HT-29 (cell line): Measurements from ENCODE around the gene MACROD1. TPM values are rescaled to one million over a fixed set of nuclear protein-coding genes. Genes with fewer than 3 reads are reported as not detected.

Experiments
- DNase-seq: peaks from one replicate; pipeline ENCODE4 v3.0.0-alpha.2; 2015; ENCODE audit warnings: low spot score
- total RNA-seq: library from RNA; depleted of rRNA; stranded (reverse); fragments of >200 nt; shearing (Covaris generic); gene quantifications from 2 replicates; pipeline ENCODE4 v1.2.3, GENCODE V29; 2014

MACROD1 gene
- total RNA-seq, 1 experiment from 2014 or later = 226 TPM

DNA sequence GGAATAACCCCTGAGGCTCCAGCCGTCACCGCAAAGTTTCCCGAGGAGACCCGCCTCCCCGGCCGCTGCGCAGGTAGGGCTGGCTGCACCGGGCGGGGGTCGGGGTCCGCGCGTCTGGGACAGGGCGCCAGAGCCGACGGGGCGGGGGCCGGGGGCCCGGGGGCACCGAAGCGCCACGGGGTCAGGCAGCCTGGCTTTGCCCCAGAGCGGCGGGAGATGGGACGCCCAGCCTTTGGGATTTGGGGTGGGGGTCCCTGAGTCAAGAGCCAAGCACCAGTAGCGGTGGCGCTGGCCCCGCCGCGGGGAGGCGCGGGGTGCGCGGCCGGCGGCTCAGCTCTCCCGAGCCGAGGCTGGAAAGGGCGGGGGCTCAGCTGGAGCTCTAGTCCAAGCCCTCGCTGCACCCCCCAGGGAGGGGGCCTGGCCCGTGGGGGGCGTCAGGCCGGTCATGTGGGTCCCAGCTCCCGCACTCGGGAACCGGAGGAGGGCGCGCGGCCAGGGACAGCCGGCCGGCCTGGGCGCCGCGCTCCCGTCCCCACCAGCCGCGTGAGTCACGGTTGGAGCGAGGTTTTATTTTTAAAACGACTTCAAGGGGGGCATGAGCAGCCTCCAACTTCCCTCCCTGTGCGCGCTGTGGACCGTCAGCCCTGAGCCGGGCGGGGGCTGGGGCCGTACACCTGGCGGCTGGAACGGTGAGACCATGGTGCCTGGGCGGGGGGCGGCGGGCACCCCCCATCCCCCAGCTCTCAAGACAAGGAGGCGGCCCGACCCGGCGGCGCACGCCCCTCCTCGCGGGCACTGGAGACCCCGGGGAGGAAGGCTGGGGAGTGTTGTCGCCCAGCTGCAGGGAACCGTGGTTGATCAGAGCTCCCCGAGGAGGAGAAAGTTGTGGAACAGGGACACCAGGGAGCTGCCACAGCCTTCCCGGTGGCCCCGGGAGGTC lies 129.6 kb downstream of the MACROD1 start:
- DNase-seq = no peak

- no peak for DNase-seq
These were observed 130.3 kb downstream of the MACROD1 start, which contains the start of gene FLRT1 for GRCh38 chr11:64035576-64035975. TSS of gene FLRT1 (plus strand) at chr11:64035931. CDS start at chr11:64116268, 80,337 bp downstream.

DNA sequence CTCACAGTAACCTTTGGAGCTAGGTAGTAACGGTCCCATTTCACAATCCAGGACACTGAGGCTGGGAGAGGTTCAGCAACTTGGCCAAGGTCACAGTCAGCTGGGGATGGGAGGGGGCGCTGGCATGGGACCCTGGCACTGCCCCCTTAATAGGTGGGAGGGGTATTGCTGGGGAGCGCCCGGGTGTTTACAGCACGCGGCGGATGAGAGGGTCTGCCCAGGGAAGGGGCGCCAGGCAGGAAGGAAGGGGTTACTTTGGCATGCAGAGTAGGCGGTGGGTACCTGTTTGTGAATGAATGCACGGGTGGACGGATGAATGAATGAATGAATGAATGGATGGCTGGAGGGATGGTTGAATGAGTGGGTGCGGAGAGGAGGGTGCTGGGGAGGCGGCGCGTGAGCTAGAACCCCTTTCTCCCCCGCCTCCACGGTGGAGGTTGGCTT lies 130.8 kb downstream of the MACROD1 start:
- no peak for DNase-seq

- DNase-seq = no peak
These were observed 131.5 kb downstream of the MACROD1 start for GRCh38 chr11:64034411-64034811.

DNA sequence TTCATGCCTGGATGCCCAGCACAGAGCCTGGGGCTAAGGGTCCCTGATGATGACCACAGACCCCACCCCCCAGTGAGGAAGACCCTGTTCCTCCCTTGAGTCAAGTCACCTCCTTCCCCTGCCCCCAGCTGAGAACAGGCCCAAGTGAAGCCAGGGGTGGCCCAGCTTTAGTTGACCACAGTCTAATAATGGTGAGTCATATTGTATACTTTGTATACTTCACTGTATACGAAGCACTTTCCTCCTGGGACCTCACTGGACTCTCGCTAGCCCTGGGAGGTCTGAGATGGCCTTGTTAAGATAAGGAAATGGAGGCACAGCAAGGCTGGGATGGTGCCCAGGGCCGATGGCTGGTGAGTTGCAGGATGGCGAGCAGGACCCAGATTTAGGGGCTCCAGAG lies 133.9 kb downstream of the MACROD1 start:
- DNase-seq = no peak

GRCh38 chr11:64031001-64031400 lies 134.9 kb downstream of the MACROD1 start:
- no peak for DNase-seq

DNA sequence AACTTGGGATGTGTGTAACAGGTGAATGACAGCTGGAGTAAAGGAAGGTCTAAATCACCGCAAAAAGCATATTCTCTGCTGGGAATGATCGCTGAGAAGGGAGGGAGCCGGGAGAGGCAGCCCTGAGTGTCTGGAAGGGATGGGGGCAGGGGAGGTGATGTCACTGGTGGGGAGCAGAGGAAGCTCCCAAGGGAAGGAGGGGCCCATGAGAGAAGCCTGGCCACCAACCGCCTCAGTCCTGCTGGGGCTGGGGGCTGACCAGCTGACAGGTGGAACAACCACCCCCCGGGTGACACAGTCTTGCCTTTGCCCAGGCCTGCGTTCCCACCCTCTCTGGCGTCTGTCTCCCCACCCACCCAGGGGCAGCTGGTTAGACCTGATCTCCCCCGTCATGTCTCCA lies 136.1 kb downstream of the MACROD1 start:
- no peak for DNase-seq

DNA sequence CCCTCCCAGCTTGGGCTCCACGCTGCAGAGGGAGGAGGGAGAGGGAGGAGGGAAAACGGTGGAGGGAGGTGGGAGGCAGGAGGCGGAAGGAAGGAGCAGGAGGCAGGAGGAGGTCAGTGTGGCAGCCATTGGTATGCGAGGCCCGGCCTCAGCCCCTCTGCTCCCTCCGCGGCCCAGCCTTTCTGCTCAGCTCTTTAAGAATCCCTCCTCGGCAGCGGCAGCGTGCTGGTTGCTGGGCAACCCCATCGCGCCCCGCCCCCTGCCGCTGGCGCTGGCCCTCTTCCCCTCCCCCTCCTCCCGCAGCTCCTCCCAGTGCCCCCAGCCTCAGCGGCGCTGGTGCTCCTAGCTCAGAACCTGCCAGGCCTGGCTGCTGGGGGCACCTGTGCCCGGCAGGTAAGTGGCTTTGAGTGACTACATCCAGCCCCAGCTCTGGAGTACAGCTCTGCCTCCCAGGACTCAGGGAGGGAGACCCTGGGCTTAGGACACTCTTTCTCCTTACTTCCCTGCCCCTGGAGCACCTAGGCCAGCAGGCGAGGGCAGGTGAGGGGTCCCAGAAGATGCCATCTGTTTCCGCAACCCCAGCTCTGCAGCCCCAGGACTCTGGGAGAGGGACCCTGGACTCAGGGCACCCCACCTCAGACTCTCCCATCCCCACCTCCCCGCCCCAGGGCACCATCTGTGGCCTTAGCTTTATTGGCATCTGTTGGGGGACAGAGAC lies 137.4 kb downstream of the MACROD1 start:
- no peak for DNase-seq

DNA sequence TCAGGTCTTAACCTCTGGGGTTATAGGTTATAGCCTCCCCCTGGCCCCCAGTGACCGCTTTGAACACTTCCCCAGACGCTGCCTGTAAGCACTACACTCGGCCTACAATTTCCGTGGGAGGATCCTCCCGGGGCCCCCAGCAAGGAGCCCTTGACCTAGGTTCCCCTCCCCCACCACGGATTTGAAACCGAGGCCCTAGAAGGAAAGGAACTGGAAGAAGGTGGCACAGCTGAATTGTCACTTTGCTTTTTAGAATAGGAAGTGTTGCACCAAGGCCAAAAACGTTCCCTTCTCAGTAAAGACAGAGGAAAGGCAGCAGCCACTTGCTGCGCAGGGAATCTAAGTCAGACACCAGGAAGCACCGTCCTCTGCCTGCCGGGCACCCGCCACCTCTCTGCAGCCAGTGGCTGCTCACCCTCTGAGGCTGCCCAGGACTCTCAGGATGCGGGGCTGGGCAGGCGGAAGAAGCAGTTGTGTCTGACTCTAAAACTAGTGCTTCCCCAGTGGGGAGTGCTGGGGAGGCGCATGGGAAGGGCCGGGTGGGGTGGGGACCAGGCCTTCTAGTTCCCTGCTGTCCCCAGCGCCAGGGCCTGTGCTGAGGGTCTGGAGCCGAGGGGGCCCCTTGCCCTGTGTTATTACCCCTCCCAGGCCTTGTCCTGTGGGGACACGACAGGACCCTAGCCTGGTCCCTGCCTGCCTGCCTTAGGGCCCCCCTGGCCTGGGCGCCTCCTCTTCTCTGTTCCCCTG lies 138.1 kb downstream of the MACROD1 start:
- DNase-seq = no peak

GRCh38 chr11:64026575-64027205 lies 139.2 kb downstream of the MACROD1 start:
- no peak for DNase-seq

GRCh38 chr11:64025205-64025604 lies 140.7 kb downstream of the MACROD1 start:
- DNase-seq = no peak

GRCh38 chr11:64023712-64024710 lies 141.9 kb downstream of the MACROD1 start:
- DNase-seq = no peak

- DNase-seq = no peak
These were observed 143.7 kb downstream of the MACROD1 start for GRCh38 chr11:64022125-64022784.

- no peak for DNase-seq
These were observed 144.2 kb downstream of the MACROD1 start for GRCh38 chr11:64021757-64022093.

DNA sequence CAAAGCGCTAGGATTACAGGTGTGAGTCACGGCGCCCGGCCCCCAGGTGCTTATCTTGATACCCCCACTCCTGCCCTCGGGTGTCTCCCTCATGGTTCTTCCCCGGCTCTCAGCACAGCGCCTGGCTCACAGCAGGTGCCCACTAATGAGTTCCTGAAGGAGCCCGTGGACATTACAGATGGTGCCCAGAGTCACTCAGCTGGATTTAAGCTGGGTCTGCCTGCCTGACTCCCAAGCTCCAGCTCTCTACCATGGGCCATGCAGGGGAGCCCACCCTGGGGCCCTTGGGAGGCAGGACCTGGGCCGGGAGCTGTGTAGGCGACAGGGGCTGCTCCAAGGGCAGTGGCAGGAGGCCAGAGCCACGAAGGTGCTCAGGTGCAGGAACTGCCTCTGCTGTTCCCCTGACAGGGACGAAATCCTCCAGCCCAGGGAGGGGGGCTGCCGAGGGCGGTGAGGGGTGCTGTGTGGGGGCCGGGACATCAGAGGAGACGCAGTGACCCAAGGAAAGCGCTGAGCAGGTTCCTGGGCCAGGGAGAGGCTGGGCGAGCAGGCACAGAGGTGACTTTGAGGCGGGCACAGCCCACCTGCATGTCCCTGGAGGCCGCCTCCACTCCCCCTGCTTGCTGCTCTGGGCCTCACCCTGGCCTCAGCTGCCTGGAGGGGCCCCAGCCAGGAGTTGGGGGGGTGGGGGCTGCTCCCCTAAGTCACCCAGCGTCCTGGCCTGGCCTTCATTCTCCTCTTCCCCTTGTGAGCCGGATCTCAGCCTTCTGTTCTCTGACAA lies 144.7 kb downstream of the MACROD1 start:
- no peak for DNase-seq

DNA sequence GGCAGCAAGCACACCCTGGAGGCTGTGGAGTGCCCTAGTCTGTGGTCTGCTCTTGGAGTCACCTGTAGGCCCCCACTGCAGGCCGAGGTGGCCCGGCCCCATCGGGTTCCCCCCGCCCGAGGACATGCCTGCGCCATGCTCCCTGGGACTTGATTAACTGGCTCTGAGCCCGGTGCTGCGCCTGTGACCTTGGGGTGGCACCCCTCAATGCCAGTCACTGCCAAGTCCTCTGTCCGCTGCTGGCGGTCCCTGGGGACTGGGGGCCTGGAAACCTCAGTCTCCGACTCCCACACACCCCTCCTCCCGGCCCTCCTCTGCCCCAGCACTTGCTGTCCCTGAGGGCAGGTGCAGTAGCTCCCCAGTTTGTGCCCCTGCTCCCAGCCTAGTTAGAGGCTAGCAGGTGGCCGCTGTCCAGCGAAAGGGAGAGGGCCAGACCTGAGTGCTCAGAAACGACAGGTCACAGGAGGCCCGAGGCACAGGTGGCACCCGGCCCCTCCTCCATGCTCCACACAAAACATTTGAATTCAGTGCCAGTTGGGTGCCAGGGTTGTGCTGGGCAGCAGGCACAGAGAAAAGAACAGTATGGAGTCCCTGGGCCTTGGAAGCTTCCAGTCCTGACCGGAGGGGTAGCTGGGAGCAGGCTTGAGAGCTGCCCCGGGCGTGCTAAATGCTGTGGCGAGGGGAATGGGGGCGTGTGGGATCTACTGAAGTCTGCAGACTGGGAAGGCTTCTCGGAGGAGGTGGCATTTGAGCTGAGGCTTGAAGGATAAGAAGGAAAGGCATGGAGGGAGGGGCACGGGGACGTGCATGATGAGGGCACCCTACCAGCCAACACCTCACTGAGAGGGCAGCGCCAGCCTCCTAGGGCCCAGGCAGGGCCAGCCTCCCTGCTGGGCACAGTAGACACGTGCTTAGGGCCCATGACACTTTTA lies 146.5 kb downstream of the MACROD1 start:
- DNase-seq = no peak

DNA sequence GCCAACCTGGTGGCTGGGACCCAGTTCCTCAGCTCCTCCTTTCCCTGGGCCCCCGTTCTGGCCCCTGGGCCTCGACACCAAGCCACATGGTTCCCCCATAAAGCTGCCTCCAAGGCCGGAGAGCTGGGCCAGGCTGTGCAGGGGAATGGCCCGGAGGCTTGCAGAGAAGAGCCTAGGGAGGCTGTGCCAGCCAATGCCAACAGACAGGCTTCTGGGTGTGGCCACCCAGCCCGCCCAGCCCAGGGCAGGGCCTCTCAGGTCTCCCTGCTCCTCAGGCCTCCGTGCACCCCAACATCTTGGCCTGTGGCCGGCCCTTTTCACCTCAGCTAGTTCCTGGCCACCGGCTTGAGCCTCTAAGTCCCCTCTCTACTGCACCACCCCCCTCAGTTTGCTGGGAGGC lies 147.6 kb downstream of the MACROD1 start:
- peak; percentile 57 for DNase-seq

DNA sequence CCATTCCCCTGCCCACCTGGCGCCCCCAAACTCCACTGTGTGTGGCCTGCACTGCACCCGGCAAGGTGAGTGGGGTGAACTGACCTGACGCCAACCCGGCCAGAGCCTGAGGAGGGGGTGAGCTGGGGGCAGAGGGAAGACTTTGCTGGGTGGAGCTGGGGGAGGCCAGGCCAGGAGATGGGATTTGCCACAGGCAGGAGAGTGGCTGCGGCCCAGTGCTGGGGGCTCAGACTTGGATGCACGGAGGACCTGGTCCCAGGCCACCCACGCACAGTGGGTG lies 148.0 kb downstream of the MACROD1 start:
- DNase-seq = no peak
